ENCODE measurements around the gene DNAI1.
"Not testable (repeated sequence)": the region's sequence is repeated elsewhere in the genome, so short reads cannot be mapped to it uniquely, and the experiment has no call there.

Gene DNAI1

DNA sequence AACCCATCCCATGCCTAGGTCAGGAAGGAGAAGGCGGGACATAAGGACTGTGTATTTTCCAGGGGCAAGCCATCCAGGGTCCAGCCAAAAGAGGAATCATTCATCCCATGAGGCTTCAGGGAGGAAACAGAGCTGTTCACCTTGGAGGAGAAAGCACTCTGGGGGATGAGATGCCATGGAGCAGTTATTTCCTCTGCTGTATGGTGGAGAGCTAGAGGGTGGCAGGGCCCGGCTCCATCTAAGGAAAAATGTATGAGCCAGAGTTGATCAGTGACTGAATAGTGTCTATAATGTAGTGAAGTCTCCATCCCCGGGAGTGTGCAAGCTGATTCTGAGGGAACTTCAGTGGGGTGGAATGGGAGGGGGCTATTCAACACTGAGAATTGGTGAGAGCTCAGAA is 56.2 kb downstream of the DNAI1 start:
- no peak for DNase-seq

DNA sequence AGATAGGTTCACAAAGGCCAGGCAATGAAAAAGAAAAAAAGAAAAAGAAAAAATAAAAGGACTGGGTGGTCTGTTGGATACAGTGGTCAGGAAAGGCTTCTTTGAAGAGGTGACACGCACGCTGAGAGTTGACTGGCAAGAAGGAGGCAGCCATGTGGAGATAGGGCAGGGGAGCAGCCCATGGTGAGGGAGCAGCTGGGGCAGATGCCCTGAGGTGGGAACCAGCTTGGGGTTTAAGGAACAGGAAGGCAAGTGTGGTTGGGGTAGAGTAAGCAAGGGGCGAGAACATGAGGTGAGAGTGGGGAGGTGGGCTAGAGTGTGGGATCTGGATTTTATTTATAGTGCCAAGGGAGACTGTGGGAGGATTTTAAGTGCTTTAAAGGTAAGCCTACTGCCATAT is 57.4 kb downstream of the DNAI1 start:
- no peak for DNase-seq

DNA sequence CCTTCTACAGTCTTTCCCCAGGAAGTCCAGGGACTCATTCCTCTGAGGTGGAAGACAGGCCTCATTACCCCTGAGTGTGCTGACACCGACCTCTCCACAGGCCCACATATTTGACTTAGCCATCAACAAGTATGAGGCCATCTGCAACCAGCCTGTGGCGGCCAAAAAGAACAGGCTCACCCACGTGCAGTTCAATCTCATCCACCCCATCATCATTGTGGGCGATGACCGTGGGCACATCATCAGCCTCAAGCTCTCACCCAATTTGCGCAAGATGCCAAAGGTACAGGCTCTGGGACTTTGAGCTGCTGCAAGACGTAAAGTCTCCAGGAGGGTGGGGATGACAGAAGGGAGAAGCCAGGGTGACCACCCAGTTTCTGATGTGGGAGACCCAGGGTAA is 58.6 kb downstream of the DNAI1 start:
- DNase-seq, result no peak

DNA sequence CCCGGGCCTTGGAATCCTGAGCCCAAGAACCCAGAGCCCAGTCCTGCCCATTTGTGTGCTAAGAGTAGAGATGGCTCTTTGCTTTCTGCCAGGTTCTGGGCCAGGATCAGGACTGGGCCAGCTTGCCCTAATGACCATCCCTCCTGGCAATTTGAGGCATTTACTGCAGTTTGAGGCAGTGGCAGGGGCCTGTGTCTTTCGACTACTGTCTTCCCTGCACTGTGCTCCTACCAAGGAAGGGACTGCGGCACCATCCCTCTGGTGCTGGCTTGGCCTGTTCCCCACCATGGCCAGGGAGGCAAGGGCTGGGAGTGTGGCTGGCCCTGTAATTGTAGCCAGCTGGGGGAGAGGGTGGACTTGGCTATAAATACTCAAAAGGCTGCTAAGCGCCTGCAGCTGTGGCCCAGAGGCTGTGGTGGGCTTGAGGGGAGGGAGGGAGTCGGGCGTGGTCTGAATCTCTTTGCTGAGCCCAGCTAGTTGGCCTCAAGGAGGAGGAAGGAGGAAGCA is 59.6 kb downstream of the DNAI1 start:
- no peak for DNase-seq

DNA sequence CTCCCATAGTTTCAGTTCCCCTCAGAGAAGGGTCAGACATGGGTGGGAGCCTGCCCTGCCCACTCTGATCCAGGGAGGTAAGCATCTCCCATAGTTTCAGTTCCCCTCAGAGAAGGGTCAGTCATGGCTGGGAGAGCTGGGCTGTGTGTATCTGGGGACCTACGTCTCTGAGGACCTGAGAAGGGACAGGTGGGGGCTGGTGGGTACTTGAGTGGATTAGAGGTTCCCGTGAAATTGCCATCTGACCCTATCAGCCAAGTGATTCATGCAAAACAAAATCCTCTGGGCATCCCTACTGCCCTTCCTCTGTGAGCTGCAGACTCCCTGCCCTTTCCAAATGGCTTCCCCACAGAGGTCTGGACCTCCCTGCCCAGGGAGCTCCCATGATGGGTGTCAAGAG is 60.3 kb downstream of the DNAI1 start:
- no peak for DNase-seq

DNA sequence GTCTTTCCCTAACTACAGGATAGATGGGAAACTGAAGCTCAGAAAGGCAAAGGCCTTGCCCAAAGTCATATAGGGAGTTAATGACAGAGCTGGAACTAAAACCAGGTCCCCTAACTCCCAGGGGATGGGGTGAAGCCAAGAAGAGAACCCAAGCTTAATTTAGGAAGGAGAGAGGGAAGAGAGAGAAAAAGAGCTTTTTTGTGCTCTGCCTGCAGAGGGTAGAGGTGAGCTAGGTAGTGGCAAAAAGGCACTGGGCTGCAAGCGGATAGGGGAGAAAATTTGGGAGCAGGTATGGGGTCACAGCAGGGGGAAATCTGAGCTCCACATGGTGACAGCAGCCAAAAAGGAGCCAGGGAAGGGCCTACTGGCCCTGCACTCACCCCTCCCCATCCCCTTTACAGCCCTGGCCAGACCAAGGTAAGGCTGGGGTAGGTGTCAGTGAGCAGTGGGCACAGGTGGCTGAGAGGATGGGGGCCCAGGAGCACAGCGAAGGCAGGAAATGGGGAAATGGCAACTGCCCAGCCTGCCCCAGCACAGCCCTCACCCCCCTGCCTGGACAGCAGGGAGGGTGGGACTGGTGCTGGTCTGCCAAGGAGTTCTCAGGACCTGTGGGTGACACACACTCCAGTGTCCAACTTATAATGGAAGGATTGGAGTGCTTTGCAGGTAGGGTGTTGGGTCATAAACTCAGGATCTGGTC is 60.9 kb downstream of the DNAI1 start:
- DNase-seq, result no peak

DNA sequence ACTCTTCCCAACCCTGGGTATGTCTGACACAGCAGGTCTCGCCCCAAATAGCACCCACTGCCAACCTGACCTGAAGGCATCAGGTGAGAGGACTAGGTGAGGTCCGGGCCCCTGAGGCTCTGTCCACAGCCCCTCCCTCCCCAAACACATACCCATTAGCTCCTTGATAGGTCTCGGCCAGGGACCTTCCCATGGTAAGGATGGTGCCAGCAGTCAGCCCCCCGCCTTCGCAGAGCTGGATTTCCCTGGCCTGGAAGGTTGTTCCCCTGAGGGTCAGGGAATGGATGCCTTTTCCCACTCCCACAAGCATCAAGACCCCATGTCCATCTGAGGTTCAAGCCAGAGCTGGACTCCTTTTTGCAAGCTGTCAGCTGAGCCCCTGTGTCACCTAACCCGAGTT is 61.5 kb downstream of the DNAI1 start:
- no peak for DNase-seq

DNA sequence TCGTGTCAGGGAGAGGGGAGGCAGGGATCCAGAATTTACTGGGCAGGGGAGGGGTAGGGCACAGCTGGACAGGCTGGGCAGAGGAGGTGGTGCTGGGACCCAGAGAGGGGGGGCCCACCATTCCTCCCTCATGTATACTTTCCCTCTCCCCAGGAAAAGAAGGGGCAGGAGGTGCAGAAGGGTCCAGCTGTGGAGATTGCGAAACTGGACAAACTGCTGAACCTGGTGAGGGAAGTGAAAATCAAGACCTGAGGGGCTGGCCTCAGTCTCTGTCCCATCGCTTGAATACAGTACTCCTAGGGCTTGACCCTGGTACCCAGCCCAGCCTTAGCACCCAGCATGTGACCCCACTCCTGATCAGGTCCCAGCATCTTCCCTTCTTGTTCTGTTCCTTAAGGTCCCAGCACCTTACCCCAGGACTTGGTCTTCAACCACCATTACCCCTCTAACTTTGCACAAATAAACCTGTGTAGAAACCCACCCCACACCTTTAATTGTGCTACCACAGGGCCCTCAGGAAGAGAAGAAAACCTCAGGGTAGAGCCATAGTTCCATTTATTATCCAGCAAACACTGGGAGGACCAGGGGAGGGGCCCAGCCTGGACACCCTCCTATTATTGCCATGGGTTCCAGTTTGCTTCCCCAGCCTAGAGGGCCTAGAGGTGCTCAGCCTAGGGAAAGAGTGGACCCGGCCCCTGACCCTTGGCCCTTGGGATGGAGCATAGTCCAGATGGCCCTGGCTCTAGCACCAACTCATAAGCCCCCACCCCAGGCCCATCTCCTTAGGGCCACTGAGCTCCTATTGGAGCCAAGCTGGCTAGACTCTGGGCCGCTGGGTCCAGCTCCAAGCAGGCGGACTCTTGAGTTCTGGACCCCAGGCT is 62.1 kb downstream of the DNAI1 start:
- no peak for DNase-seq

DNA sequence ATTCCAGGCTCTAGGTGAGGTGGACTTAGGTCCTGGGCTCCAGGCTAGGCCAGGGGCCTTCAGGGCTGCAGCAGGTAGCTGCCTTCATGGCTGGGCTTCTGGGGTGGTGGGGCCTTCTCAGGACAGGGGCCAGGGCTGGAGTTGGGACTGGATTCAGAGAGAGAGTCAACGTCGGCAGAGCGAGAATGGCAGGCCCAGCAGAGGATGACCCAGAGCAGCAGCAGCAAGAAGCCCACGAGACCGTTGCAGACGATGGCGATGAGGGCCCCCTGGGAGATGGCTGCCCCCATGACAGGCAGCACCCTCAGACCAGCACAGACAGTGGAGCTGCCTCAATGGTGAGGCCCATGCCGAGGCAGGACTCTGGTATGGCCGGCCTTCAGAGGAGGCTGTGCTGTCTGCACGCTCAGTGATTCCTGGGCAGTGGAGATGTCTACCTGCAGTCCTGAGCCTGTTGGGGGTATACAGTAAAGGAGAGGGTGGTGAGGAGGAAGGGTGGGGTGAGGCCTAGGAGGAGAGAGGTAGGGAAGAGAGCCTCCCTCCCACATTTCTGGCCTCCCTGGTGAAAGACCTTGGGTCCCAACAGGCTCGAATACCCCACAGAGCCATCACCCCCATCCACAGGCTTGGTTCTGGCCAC is 62.9 kb downstream of the DNAI1 start:
- no peak for DNase-seq

DNA sequence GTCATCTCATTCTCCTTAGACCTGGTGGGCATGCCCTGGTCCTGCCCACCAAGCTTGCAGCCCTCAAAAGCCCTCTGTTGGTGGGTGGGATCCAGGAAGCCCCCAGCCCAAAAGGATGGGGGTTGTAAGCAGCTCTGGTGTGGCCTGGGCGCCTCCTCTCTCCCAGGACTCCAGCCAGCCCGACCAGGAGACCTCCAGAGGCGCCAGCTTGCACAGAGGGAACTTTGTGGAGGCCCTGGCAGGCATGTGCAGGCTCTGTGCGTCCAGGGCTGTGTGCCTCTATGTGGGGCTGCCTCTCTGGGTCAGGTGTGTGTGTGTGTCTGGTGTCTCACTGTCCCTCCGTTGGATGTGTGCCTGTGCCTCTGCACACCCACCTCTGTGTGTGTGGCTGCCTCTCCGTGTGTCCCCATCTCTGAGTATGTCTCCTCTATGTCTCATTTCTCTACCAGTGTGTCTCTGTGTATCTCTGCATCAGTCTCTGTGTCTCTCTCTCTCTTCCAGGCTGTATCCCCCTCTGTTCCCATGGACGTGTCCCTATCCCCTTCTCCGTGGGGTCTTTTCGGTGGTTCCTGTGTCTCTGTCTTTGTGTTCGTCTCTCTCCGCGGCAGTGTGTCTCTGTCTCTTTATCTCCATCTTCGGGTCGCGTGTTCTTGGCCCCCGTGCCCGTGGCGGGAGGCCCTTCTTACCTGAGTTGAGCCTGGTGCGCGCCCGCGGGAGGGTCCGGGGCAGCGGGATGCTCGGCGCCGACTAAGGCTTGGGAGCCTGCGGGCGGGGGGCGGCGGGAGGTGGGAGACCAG is 63.7 kb downstream of the DNAI1 start:
- DNase-seq, result no peak

DNA sequence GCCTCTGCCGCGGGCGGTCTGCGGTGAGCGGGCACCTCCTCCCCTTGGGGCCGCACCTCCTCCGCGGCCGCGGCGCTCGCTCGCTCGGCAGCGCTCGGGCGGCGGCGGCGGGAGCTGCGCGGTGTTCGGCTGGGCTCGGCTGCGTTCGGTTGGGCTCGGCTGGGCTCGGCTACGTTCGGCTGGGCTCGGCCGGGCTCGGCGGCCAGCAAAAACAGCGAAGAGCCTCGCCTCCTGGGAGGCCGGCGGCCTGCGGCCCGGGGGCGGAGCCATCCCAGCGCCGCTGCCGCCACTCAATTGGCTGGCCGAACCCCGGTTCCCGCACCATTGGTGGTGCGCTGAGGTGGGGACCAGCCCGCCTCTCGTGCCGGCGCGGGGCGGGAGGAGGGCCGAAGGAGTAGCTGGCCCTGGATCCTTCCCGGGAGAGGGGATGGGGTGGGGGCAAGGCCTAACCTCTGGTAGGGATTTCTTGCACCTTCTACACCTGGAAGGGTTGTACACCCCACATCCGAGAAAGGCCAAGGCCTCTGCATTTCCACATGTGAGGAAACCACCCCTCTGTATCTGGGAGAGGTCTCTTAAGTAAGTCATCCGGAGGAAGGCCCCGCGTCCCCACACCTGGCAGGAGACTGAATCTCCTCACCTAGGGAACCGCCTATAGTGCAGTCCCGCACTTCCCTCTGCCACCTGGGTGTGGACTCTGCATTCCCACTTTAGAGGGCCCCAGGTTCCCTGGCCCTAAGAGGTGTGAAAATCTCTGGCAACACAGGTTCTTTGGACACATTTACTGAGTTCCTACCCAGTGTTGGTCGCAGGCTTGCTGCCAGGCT is 64.6 kb downstream of the DNAI1 start, which contains the start of gene ENHO:
Gene ENHO, minus strand, starts transcription at position 20 of the 827 bp plus-strand sequence. CDS start 1,295 bp downstream, outside the sequence.
- peak; percentile 92 for DNase-seq

DNA sequence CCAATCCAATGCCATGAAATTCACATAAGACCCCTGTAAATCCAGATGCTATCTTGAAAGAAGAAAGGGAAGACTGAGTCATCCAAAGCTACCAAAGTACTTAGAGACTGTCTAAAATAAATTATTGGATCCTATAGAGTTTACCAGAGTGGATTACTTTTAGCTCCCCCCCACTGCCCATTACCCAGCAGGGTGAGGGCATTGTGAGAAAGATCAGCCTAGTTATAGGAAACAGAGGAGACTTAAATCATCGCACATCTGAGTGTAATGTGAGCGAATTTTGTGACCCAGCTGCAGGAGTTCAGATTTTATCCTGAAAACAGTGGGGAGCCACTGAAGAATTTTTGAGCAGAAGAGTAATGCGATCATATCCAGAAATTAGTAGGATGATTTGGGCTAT is 65.7 kb downstream of the DNAI1 start:
- DNase-seq, result no peak

DNA sequence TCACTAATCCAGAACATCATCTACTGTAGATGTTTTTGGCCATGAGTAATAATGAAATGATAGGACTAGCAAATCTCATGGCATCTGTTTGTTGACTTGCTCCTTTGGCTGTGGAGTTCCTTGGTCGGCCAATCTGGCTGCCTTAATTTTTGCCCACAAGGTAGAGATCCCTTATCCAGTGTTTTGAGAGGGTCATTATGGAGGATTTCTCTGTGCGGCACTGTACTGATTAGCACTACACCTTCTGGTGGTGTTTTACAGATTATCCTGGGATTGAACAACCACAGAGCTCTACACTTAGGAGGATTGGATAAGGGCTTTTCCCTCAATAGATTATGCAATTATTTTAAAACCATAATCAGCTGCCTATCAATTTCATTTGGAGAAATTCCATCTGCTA is 67.4 kb downstream of the DNAI1 start:
- no peak for DNase-seq

DNA sequence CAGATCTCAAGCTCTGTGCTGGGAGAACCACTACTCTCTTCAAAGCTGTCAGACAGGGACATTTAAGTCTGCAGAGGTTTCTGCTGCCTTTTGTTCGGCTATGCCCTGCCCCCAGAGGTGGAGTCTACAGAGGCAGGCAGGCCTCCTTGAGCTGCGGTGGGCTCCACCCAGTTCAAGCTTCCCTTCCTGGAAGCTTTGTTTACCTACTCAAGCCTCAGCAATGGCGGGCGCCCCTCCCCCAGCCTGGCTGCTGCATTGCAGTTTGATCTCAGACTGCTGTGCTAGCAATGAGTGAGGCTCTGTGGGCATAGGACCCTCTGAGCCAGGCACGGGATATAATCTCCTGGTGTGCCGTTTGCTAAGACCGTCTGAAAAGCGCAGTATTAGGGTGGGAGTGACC is 73.4 kb downstream of the DNAI1 start:
- DNase-seq, result not testable (repeated sequence)

DNA sequence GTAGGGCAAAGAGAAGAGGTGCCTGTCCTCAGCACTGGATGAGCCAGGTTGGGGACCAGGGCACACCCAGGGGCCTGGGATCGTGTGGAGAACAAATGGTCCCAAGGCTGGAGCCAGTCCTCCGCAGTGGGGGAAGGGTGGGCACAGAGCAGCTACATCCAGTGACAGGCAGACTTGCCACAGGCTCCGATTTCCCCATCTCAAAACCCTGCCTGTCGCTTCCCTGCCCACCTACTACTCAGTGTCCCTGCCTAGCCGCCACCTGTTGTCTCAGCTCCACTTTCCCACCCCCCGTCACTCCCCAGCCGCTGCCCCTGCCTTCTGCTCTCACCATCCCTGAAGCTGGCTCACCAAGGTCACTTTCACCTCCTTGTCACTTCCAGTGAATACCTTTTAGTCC is 78.1 kb downstream of the DNAI1 start:
- no peak for DNase-seq

DNA sequence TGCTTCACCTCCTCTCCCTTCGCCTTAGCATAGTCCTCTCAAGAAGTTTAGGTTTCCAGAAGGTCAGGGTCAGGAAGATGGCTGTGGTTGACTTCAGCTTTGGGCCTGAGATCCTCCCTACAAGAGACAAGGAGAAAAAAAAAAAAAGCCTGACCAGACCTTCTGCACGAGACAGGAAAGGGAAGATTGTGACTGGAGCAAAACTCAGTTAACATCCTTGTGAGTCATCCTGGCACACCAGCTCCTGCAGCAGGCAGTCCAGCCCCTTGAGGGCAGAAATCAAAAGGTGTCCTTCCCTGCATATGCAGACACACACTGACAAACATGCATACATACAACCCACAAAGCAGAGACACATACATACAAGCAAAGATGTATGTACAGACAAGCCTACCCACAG is 82.2 kb downstream of the DNAI1 start:
- no peak for DNase-seq

DNA sequence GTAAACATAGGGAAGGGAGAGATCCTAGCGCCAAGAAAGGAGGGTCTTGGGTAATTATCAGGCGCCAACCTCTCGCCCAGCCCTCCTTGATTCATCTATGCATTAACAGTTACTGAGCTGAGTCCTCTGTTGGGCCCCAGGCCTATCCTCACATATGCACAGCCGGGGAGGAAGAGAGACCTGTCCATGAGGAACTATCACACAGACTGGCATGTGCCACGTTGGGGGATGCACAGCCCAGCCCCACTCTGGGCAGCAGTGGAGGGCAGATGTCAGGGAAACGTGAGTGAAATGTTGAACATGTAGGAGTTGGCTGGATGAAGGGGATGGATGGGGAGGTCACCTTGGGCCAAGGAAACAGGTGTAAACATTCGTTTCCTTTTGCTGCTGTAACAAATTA is 82.9 kb downstream of the DNAI1 start:
- no peak for DNase-seq

DNA sequence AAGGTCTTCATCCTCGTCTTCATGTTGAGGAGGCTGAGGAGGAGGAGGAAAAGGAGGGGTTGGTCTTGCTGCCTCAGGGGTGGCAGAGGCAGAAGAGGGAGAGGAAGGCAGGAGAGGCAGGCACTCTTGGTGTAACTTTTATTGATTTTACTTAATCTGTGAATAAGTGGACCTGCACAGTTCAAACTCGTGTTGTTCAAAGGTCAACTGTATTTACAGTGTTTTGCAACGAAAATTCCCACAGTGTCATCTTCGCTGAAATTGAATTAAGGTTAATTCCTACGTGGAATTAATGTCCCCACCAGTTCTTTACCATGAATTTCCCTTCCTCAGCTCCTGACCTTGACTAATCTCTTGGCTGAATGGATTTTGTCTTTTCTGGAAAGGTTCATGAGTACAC is 85.4 kb downstream of the DNAI1 start:
- DNase-seq, result no peak

DNA sequence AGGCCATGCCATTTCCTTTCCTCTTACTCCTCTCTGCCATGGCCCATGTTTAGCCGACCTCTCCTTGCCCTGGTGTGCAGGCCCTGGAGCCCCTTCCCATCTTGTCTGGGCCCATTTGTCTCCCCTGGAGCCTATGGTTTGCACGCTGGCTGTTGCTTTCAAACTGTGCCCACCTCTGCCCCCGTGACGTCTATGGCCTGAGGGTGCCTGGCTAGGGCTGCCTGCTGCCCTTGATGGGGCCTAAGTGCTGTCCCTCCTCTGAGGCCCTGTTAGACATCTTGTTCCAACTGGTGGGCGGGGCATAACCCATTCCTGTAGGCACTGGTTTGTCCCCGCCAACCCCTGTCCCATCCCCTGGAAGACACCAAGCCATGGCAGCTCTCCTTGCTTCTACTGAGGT is 86.9 kb downstream of the DNAI1 start:
- DNase-seq, result no peak

DNA sequence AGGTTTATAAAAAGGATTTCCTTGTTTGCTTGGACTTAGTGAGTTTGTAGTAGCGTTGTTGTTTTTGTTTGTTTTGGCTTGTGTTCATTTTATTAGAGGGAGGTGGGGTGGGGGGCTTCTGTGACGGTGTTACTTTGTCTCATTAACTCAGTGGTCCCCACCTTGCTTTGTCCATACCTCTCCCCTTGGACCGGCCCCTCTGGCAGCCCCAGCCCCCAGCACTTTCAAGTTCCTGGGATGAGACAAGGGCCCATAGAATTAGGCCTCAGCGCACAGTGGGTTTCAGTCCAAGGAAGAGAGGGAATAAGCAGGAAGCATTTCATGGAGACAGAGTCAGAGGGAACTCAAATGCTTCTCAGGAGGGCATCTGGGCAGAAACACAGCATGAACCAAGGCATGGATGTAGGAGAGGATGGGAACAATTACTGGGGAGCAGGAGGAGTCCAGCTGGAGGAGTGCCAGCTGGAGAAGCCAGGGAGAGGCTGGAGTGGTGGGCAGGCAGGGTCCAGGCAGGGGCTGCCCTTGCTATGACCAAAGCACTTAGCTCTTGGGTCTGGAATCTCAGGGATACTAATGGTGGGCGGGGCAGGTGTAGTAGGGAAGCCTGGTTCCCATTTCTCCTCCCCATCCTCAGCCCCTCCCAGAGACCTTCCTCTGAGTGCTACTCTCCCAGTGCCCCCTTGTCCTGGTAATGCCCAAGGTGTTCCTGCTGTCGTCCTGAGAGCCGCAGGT is 87.7 kb downstream of the DNAI1 start:
- no peak for DNase-seq

Measured in midbrain (tissue), 1 donor.